Testis (tissue), 2 donors: Measurements from ENCODE around the gene PPP1R14C.

Experiments
- POLR2A ChIP-seq: fragments of 450-650 bp; IDR thresholded peaks from one replicate; pipeline ENCODE4 v1.6.1; 2017; ENCODE audit warnings: antibody characterized with exemption, mild to moderate bottlenecking, moderate library complexity
- TF ChIP-seq, protein P1 (sequence below), 3 experiments: fragments of 450-650 bp in 2 of 3; fragments of 200-600 bp in 1 of 3; sonication (generic) in 1 of 3; IDR thresholded peaks; one replicate each; pipeline ENCODE4 v1.5.1; 2016 to 2019; ENCODE audit warnings: antibody characterized with exemption in 3 of 3, mild to moderate bottlenecking in 2 of 3, moderate library complexity in 1 of 3

DNA sequence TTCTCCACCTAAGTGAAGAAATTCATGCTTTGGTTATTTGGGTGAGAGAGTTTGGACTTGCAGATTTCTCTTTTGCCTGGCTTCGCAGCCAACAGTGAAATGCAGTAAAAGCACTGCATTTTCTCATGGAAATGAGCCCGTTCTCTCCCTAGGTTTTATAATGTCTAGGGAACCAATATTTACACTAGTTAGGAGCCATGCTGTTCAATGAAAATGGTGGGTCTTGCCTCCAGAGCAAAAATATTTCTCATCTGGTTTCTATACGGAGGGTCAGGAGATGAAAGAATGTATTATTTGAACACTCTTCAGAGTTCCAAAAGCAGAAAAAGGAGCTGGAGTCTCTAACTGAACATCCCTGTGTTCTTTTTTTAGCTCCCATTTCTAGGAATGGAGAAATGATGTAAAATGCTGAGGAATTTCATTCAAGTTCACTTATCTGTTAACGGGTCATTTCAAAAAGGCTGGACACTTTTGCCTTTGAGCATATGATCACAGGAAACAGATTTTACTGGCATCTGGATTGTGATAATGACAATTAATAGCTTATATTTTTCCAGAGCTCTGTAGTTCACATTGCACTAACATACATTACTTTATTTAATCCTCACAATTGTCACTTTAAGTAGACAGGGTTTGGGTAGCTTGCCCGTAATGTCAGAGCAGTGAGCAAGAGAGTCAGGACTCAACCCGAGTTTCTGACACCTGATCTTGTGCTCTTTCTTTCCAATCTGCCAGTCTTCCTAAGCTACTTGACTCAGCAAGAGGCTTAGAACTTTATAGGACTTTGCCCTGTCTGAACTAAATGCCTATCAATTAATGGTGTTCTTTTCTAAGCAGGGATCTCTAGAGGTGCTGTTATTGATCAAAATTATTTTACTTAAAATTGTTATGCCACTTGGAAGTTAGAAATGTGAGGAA, 78.0 kb downstream of the PPP1R14C start:
- TF ChIP-seq, protein P1, sequence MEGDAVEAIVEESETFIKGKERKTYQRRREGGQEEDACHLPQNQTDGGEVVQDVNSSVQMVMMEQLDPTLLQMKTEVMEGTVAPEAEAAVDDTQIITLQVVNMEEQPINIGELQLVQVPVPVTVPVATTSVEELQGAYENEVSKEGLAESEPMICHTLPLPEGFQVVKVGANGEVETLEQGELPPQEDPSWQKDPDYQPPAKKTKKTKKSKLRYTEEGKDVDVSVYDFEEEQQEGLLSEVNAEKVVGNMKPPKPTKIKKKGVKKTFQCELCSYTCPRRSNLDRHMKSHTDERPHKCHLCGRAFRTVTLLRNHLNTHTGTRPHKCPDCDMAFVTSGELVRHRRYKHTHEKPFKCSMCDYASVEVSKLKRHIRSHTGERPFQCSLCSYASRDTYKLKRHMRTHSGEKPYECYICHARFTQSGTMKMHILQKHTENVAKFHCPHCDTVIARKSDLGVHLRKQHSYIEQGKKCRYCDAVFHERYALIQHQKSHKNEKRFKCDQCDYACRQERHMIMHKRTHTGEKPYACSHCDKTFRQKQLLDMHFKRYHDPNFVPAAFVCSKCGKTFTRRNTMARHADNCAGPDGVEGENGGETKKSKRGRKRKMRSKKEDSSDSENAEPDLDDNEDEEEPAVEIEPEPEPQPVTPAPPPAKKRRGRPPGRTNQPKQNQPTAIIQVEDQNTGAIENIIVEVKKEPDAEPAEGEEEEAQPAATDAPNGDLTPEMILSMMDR (IDR thresholded peaks at IDR 0.05): no peak
- TF ChIP-seq POLR2A: no peak
